ENCODE data around the gene CDKN2C.
"Not testable (repeated sequence)": the region's sequence is repeated elsewhere in the genome, so short reads cannot be mapped to it uniquely, and the experiment has no call there.

Gene CDKN2C

GRCh38 chr1:50981741-50982140 is 11.7 kb downstream of the CDKN2C start:
- DNase-seq: no peak

- no peak for DNase-seq
Observed at GRCh38 chr1:50982611-50983010, 12.6 kb downstream of the CDKN2C start.

GRCh38 chr1:50983219-50983802 is 13.3 kb downstream of the CDKN2C start:
- DNase-seq: no peak

GRCh38 chr1:50985094-50985493 is 15.0 kb downstream of the CDKN2C start:
- no peak for DNase-seq

- no peak for DNase-seq
Observed at GRCh38 chr1:50986653-50987052, 16.6 kb downstream of the CDKN2C start.

GRCh38 chr1:50989694-50990093 is 19.6 kb downstream of the CDKN2C start:
- DNase-seq: no peak

- no peak for DNase-seq
Observed at GRCh38 chr1:50992532-50993318, 22.7 kb downstream of the CDKN2C start.

GRCh38 chr1:50993645-50994044 is 23.6 kb downstream of the CDKN2C start:
- no peak for DNase-seq

GRCh38 chr1:50994997-50995396 is 25.0 kb downstream of the CDKN2C start:
- no peak for DNase-seq

- no peak for DNase-seq
Observed at GRCh38 chr1:50995651-50996050, 25.6 kb downstream of the CDKN2C start.

- DNase-seq: no peak
Observed at GRCh38 chr1:50996083-50996482, 26.0 kb downstream of the CDKN2C start.

GRCh38 chr1:50999375-50999774 is 29.3 kb downstream of the CDKN2C start:
- not testable (repeated sequence) for DNase-seq

- no peak for DNase-seq
Observed at GRCh38 chr1:51000160-51000559, 30.1 kb downstream of the CDKN2C start.

- DNase-seq: no peak
Observed at GRCh38 chr1:51000651-51001050, 30.6 kb downstream of the CDKN2C start.

- DNase-seq: no peak
Observed at GRCh38 chr1:51002516-51002915, 32.5 kb downstream of the CDKN2C start.

GRCh38 chr1:51005549-51005948 is 35.5 kb downstream of the CDKN2C start:
- DNase-seq: not testable (repeated sequence)

- no peak for DNase-seq
Observed at GRCh38 chr1:51009381-51009780, 39.3 kb downstream of the CDKN2C start.

GRCh38 chr1:51014878-51015277 is 44.8 kb downstream of the CDKN2C start:
- DNase-seq: no peak

- no peak for DNase-seq
Observed at GRCh38 chr1:51019811-51020210, 49.8 kb downstream of the CDKN2C start.
